Stimulated activated CD8-positive, alpha-beta memory T cell treated with anti-CD3 and anti-CD28 coated beads, Interleukin-7, amount 100 ng/mL, for 48 hours (primary cell): ENCODE data around the gene TMEM214.
A peak's percentile ranks its signal among the peaks of the same experiment; 100 is the strongest.

ENCODE experiments used
- DNase-seq, 2 donors: peaks; one replicate each; pipeline ENCODE4 v3.0.0-alpha.2; 2020; ENCODE audit warnings: low read depth in 1 of 2; ENCODE audit errors: extremely low read depth in 1 of 2

Gene TMEM214

GRCh38 chr2:27083410-27084296 is 50.9 kb downstream of the TMEM214 start:
- DNase-seq, result no peak

- no peak for DNase-seq
Observed at GRCh38 chr2:27084297-27085061, 51.7 kb downstream of the TMEM214 start.

GRCh38 chr2:27085062-27085672 is 52.4 kb downstream of the TMEM214 start:
- no peak for DNase-seq

- DNase-seq, result peak in 1 of 2 donors; percentile 11
Observed at GRCh38 chr2:27085673-27086089, 52.9 kb downstream of the TMEM214 start.

- DNase-seq, result peak; percentile 91 to 99
Observed at GRCh38 chr2:27086090-27086723, 53.4 kb downstream of the TMEM214 start.

GRCh38 chr2:27086724-27087593 is 54.2 kb downstream of the TMEM214 start, which contains the start of gene KHK:
KHK (plus strand) TSS chr2:27086772; CDS start chr2:27087260, 488 bp downstream.
- no peak for DNase-seq

GRCh38 chr2:27087823-27088410 is 55.2 kb downstream of the TMEM214 start:
- DNase-seq, result no peak

- DNase-seq, result no peak
Observed at GRCh38 chr2:27088634-27089033, 55.9 kb downstream of the TMEM214 start.

- DNase-seq, result no peak
Observed at GRCh38 chr2:27089111-27089954, 56.6 kb downstream of the TMEM214 start.
